ENCODE data around the gene HDAC7.

Gene HDAC7

DNA sequence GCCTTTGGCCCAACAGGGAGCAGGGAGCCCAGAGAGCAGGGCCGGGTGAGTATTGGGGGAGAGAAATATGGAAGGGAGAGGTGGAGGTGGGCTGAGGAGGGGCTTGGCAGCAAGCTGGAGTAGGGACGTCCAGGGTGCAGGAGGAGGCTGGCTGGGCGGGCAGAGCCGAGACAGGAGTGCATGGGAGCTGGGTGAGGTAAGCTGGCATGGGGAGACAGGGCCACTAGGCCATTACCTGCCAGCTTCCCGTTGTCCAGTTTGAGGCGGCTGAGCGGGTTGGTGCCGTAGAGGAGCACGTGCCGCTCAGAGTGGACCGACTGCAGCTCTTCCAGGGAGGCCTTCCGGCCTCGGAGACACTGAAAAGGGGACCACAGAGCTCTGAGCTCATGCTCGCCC lies 28.4 kb downstream of the HDAC7 start:
- DNase-seq = no peak

DNA sequence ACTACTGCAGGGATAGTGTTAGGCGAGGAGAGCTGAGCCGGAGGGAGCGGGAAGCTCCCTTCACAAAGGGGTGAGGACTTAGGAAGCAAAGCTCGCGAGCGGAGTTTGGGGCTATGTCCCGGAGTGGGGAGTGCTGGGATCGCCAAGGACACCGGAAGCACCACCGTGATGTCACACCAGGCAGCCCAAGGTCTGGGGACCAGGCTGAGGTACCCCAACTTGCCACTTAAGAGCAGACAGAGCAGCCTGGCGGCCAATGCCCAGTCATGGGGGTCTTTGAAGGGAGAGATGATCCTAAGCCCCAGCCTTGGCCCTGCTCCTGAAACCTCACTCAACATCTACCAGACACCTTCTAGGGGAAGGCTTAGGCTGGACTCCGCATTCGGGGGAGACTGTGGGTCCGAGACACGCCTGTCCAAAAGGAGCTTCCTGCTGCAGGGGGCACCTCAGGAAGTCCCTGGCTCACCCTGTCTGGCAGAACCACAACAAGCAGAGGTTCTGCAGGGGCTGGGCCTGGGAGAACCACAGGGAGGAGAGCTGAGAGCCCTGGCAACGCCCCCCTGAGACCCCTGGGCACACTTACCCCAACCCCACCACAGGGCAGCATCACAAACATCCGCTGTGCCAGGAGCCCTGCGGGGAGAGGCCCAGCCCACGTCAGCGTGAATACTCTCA lies 28.9 kb downstream of the HDAC7 start:
- no peak for DNase-seq

DNA sequence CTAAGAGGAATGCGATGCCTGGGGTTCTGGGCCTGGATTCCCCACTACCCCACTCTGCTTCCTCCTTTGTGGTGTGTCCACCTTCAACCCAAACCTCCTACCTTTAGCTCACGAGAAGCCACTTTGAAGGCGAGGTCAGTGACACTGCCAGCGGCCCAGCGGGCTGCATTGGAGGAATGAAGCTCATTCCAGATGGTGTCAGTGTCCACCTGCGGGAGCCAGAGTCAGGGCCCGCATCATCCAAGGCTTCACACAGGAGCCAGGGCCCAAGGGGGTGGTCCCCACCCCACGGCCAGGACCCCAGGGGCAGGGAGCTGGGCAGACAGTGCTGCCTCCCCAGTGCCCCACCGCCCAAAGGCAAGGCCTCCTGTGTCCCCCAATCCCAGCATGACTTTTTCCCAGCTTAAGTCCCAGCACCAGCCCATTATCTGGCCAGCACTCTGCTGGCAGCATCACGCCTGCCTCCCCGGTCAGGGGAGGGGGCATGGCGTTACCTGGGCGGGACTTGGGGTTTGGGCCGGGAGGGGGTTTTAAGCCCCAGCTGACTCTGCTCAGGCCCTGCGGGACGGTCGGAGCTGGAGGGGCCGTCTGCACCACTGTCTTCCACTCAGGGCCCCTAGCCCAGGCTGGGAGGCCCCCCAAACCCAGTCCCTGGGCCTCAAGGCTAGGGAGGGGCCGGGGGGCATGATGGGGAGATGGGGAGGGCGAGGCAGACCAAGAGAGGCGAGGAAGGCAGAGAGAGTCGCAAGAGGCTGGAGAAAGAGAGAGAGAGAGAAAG lies 29.8 kb downstream of the HDAC7 start:
- DNase-seq = no peak

DNA sequence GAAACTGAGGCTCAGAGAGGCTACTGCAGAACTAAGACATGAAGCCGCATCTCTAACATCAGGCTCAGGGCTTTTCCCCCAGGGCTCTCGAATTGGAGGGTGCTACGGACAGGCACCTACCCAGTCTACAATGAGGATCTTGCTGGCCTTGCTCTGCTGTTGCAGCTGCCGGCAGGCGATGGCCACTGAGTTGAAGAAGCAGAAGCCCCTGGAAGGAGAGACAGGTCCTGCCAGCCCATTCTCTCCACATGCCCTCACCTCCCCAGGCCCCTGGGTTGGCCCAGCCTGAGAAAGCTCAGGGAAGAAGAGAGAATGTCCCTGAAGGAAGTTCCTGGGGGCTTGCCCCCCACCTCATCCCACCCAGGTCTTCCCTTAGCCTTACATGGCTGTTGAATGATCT lies 30.6 kb downstream of the HDAC7 start:
- DNase-seq = no peak

DNA sequence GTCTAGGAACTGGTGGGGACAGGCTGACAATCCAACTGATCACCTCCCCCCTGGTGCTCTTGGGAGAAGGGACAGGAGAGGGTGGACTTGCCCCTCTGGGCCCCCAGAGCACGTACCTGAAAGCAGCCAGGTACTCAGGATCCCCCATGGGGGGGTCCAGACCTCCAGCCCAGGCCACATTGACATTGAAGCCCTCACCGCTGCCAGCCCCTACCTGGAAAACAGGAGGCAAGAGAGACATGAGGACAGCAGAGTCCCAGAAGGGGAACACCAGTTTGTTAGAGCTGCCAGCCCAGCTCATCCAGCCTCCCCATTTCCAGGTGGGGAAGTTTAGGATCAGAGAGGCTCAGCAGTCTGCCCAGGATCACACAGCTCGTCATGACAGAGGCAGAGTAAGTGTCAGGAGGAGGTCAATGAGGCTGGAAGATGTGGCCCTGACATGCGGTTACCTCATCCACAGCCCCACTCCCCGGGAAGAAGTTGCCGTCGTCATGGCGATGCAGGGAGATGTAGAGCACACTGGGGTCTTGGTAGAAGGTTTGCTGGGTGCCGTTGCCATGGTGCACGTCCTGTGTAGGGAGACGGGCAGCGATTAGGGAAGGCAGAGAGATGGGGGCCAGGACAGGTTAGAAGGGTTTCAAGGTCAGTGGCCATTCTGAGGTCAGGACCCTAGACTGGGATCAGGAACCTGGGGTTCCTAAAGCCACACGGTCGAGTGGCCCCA lies 31.9 kb downstream of the HDAC7 start:
- DNase-seq = no peak

DNA sequence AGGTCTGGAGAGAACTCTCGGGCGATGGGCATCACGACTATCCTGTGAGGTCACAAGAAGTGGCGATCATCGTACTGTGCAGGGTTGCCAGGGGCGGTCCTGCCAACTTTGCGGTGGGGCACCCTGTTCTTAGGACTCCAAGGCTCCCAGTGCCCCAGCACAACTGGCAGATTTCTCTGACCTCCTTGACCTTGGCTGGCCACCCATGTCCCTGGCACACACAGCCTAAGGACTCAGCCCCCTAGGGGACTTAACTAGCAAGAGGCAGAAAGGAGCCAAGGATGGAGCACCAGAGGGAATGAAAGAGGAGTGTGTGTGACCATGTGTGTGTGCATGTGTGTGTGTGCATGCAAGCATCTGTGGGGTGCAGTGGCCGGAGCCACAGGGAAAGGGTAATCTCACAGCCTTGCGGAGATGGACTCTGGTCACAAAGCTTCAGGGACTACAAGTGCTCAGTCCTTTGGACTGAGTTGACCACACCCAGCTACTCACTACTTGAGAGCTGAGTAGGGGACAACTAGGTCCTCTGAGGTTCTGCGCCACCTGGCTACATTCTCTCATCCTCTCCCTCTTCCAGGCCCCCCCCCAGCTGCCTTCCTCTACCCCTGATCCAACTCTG lies 32.9 kb downstream of the HDAC7 start:
- DNase-seq = no peak

DNA sequence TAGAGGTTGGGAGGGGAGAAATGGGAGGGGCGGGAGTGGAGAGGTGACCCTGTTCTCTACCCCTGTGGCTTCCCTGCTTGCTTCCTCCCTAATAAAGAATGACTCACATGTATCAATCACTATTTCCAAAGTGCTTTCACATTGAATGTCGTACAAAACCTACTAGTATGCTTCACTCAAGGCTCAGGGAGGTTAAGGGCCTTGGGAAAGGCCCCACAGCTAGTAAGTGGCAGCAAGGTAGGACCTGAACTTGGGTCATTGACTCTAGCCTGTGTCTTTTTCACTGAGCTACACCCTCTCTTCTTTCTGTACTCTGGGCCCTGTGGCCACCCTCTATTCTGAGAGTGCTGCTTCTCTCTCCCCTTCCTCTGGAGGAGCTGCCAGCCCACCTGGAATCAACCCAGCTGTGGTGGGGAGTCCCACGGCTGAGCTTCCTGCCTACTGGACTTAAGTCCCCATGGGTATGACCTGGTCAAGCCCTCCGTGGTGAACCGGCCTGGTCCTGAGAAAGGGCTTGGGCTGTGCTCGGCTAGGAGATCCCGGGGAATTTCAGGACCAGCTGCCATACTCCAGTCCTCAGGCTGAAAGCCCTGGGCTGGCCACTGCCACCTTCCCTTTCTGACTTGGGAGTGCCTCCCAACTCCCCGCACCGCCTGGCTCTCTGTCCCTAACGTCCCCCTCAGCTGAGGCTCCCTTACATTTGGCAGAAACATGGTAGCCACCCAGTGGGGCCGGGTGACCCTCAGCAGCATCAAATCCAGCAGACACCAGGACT lies 33.6 kb downstream of the HDAC7 start:
- no peak for DNase-seq

DNA sequence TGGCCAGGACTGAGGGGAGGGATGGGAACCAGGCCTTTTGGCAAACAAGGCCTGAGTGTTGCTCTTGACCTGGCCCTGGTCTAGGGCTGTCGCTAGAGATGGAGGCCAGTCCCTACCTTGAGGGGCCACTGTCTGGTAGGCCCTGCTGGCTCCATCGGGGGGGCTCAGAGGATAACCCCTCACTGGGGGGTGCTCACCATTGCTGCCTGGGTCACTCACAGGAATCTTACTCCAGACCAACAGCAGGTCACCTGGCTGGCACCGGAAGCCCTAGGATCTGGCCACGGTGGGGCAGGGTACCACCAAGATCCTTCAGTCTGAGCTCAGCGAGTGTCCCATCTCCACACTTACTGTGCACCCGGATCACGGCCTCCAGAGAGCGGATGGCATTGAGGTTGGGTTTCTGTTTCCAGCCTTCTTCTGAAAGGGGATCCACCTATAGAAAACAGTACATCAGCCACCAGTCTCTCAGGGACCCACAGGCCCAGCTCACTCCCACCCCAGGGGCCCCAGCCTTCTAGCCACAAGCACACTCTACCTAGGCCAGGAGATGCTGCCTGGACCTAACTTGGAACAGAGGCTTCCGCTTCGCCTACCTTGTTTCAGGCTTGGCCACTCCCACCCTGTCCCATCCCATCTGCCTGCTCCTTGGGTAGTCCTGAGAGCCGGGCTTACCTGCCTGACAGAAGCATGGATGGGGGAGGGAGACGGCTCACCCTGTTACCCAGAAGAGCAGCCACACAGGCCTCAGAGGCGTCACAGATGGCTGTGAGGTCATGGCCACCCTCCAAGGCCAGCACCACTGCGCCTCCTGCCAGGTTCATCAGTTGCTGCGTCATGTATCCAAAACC lies 34.4 kb downstream of the HDAC7 start:
- DNase-seq = no peak

DNA sequence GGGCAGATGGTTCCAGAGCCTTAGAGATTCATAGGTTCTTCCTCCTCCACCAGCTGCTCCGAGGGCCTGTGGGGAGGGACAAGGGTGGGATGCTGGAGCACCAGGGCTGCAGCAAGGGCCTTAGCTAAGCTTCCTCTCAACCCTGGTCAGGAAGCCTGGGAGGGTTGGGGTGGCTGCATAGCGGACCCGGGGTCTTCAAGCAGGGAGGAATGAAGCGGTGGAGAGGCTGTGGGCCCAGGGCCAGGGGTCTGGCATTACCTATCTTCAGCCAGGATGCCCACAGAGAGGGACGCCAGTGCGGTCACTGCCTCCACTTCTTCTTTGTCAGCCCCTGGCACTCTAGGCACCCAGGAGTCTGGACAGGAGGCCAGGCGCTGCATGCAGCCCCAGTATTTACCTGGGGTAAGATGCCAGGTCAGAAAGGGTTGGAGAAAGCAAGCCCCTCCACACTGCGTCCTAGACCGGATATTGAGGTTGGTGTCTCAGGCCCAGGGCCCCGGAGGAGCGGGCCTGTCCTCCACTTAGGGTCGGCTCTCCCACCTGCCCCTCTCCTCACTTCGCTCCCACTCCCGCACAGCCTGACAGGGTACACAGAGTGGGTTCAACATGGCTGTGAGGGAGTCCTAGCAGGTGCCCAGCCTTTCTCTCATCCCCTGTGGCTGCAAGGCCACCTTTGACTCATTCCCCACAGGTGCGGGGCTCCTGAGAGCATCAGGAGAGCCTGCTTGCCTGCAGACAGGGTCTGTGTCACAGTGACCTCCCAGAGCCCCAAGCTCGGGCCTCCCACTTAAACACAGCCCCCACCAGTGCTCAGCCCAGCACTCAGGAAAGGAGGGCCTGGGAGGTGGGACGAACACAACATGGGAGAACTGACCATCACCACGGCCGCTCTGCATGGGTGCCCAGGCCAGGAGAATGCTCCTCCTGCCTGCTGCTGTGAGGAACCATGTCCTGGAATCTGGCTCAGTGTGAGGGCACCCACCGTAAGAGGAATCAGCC lies 35.6 kb downstream of the HDAC7 start:
- DNase-seq = no peak

DNA sequence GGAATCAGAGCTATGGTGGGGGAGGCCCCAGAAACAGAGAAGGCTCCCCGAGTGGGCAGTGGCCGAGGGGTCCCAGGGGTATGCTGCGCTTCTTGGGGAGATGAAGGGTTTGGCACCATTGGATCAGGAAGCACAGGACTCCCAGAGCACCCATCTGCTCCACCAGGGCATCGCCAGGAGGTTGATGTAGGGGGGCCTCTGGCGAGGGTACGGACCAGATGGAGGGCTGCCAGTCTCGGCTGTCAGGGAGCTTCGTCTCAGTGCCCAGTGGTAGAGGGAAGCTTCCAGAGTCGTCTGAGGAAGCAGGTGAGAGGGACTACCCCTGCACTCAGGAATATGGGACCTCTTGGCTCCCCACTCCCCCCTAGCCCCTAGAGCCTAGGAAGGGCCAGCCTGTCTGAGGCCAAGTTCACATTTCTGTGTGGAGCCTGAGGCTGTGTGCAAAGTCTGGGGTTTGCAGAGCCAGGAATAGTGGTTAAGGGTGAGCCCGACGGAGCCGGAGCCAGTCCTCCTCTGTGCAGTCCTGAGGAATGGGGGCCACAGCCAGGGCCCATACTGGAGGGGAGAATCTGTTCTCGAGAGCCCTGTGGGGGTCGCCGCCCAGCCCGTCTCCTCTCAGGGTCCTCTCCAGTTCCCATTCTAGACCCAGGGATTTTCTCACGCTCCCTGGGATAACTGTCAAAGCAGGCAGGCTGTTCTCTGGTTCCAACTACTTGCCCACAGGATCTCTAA lies 36.5 kb downstream of the HDAC7 start:
- no peak for DNase-seq

DNA sequence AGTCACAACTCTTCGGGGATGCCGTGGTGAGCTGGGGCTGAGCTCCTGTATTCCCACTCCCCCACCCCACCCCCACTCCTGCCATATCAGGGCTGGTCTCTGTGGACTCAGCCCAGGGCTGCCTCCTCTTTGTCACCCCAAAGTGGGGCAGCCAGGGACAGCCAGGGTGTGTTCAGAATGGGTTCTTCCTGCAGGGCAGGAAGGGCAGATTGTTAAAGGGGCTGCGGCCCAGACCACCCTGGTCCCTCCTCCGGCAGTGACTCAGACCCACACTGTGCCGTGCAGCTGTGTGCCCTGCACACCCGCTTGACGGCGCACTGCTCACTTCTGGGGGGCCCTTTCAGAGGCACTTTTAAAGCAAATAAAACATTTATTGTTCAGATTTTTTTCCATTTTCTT lies 37.3 kb downstream of the HDAC7 start:
- DNase-seq = no peak

DNA sequence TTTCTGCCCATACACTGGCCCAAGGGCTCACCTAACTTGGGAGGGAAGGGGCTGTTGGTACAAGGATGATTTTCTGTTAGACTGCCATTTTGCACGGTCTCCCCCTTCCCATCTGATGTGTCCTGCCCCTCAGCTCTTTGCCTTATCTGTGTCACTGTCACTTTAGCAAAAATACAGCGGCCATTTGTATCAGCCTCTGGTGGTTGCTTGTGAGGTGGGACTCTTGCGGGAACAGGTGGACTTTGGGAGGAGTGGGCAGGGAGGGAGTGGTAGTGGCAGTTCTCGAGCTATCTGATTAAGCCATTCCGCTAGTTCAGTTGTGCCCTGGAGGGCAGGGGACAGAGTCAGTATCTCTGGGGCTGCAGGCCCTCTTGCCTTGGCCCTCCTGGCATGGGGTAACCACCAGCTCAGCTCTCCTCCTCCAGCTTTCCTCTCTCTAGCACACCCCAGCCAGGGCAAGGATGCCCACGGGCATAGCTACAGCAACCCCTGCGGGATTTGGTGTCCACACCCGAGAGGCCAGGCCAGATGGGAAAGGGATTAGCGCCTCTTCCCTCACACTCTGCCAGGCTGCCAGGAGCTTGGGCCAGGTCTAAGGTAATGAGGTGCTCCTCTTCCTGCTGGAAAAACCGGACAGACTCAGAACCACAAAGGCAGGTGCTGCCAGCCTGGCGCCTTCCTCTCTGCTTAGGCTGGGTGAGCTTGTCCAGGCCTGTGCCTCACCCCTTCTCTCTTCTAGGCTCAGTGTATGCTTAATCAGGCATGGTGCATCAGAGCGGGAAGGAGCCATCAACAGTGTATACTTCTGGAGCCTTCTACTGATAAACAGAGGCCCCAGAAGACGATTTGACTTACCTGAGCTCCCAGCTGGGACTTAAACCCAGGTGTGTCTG lies 38.0 kb downstream of the HDAC7 start:
- no peak for DNase-seq

DNA sequence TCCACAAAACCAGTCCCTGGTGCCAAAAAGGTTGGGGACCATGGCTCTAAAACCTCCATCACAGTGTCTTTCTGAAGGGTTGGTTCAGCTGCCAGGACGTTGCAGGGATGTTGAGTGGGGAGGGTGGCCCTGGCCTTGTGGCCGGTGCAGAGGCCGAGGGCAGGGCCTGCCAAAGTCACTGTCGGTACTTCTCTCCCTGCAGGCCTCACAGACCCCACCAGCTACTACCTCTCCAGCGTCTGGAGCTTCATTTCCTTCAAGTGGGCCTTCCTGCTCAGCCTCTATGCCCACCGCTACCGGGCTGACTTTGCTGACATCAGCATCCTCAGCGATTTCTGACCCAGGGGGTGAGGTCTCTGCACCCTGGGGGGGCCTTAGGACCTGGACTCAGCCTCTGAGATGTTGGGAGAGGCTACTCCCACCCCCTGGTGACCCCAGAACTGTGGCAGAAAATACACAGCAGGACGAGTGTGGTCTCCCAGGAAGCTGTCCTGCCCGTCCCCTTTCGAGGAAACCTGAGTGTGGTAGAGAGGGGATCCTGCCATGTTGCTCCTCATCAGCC lies 39.7 kb downstream of the HDAC7 start:
- no peak for DNase-seq

DNA sequence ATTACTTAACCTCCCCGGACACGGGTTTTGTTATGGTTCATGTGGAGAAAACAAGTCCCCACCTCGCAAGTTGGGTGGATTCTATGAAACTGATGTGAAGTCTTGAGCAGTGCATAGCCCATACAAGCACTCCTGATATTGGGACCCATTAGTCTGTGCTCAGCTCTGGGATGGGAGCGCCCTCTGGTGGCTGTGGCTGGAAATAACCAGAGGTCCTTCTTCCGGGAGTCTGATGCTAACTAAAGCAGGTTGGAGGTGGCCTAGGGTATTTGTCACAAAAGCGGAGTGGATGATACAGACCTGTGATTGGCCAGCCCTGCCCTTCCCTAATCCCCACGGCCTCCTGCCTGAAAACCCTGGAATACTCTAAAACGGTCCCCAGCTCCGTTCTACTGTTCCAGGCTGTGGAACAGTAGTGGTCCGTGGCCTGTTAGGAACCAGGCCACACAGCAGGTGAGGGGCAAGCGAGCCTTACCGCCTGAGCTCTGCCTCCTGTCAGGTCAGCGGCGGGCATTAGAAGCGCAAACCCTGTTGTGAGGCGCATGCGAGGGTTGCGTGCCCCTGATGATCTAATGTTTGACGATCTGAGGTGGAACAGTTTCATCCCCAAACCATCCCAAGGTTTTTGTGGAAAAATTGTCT lies 40.3 kb downstream of the HDAC7 start:
- DNase-seq = peak; percentile 65

DNA sequence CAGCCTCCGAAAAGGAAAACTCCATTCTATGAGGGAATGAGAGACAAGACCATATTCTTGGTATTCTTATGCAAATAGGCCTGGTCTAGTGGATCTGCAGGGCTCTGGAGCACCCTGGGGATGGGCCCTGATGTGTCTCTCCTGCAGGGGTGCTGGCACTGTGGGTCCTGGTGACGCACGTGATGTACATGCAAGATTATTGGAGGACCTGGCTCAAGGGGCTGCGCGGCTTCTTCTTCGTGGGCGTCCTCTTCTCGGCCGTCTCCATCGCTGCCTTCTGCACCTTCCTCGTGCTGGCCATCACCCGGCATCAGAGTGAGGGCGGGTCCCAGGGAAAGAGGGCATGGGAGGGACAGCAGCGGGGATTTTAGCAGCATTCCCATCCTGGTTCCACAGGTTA lies 40.8 kb downstream of the HDAC7 start:
- DNase-seq = no peak

DNA sequence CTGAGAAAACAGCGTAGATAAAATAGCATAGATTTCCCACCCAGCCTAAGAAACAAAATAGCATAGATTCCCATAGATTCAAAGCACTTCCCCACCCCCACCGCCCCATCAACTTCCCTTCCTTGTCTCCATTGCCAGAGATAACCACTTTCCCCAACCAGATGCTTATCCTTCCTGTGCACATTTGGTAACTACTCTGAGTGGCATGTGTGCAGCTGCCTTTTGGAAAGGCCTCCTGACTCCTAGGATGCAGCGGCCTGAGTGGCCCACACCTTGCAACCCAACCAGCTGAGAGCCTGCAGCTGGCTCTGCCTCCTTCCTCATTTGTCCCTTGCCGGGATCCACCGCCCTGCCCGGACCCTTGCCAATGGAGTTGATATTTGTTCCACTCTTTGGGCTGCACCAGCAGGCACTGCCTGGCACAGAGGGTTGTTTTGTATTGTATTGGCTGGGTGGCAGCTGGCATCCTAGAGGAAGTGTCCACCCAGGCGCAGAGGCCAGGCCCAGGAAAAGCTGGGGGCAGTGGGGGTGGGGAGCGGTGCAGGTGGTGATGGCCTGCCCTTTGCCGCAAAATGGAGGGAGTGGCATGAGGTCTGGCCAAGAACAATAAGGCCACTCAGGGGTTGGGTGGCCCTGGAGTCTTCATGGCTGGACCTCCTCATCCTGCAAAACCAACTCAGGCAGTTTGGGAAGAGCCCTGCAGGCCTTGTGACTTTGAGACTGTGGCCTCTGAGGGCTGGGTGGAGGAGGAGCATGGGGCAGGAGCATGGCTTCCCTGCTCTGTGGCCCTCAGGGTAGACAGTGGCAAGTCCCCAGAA lies 41.8 kb downstream of the HDAC7 start:
- DNase-seq = no peak

DNA sequence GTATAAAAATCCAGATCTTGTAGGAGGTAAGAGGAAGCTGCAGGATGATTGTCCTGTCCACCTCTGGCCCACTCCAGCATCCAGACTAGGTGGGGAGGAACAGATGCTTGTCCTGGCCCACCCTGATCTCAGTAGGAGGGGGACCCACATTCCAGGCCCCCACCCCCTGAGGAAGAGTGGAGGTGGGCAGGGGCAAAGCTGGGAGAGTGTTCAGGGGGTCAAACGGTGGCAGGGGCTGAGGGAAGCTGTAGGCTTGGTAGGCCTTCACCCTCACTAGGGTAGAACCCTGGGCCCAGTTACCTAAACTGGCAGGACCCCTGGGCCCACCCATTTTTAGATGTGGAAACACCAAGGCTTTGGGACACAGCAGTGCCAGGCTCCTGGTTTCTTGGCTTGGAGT lies 42.6 kb downstream of the HDAC7 start:
- DNase-seq = no peak

Data from HCEC 1CT (cell line).